PC-9 (cell line): ENCODE data around the gene LAMTOR3. TPM values are rescaled to one million over a fixed set of nuclear protein-coding genes. Genes with fewer than 3 reads are reported as not detected.

ENCODE experiments used
- Bru-seq: library from RNA; stranded (reverse); fragments of 400-500 nt; gene quantifications from one replicate; lab custom pipeline; 2021; lab: Mats Ljungman, UMichigan
- BruChase-seq, 2 experiments: library from RNA; stranded (reverse); fragments of 400-500 nt; gene quantifications; one replicate each; lab custom pipeline; 2021; lab: Mats Ljungman, UMichigan
- BruUV-seq: library from RNA; stranded (reverse); fragments of 400-500 nt; replicated peaks from 2 replicates; lab custom pipeline; 2021; lab: Mats Ljungman, UMichigan
- CTCF ChIA-PET: fragments of 300-600 bp; sonication (Branson Sonifier 250); formaldehyde crosslinking; loops from one replicate; lab custom pipeline; 2022; ENCODE audit warnings: antibody characterized with exemption; lab: Charles Lee
- POLR2A ChIA-PET: fragments of 300-600 bp; sonication (Branson Sonifier 250); formaldehyde crosslinking; loops from one replicate; lab custom pipeline; 2022; ENCODE audit warnings: antibody characterized with exemption; ENCODE audit not compliant: unreplicated experiment; lab: Charles Lee
- DNase-seq, 2 experiments: peaks; one replicate each; pipeline versions ENCODE4 v3.0.0 to v3.0.0-alpha.2; 2015 to 2022; ENCODE audit warnings: mixed read lengths in 1 of 2
- H2AFZ ChIP-seq: fragments of 200-600 bp; sonication (generic); 2 replicates; pipeline ENCODE4 v1.8.1; 2017; ENCODE audit warnings: antibody characterized with exemption
- H3F3A ChIP-seq: fragments of 200-600 bp; sonication (generic); 2 replicates; pipeline ENCODE4 v1.8.1; 2017; ENCODE audit warnings: antibody characterized with exemption, mild to moderate bottlenecking, low read depth; ENCODE audit not compliant: insufficient read depth
- H3K27ac ChIP-seq: fragments of 200-600 bp; sonication (generic); 2 replicates; pipeline ENCODE4 v1.6.1; 2016; ENCODE audit warnings: mixed run types
- H3K27me3 ChIP-seq: fragments of 200-600 bp; sonication (generic); 2 replicates; pipeline ENCODE4 v1.6.1; 2016; ENCODE audit warnings: low read depth, mixed run types; ENCODE audit not compliant: insufficient read depth
- H3K36me3 ChIP-seq: fragments of 200-600 bp; sonication (generic); 2 replicates; pipeline ENCODE4 v1.6.1; 2016; ENCODE audit warnings: low read depth, mixed run types
- H3K4me1 ChIP-seq: fragments of 200-600 bp; sonication (generic); replicated peaks from 2 replicates; pipeline ENCODE4 v1.6.1; 2016; ENCODE audit warnings: mixed run types; ENCODE audit not compliant: insufficient read depth
- H3K4me2 ChIP-seq: fragments of 200-600 bp; sonication (generic); 2 replicates; pipeline ENCODE4 v1.6.1; 2017; ENCODE audit warnings: mixed run types
- H3K4me3 ChIP-seq: fragments of 200-600 bp; sonication (generic); 2 replicates; pipeline ENCODE4 v1.6.1; 2016; ENCODE audit warnings: mixed run types
- H3K79me2 ChIP-seq: fragments of 200-600 bp; sonication (generic); 2 replicates; pipeline ENCODE4 v1.6.1; 2017; ENCODE audit warnings: low read depth, mixed run types
- H3K9me2 ChIP-seq: fragments of 200-600 bp; sonication (generic); 2 replicates; pipeline ENCODE4 v1.8.1; 2017; ENCODE audit warnings: mild to moderate bottlenecking; ENCODE audit not compliant: insufficient read depth
- H3K9me3 ChIP-seq: fragments of 200-600 bp; sonication (generic); 2 replicates; pipeline ENCODE4 v1.8.1; 2016; ENCODE audit warnings: low read depth; ENCODE audit not compliant: insufficient read depth
- H4K20me1 ChIP-seq: fragments of 200-600 bp; sonication (generic); 2 replicates; pipeline ENCODE4 v1.8.1; 2017; ENCODE audit not compliant: insufficient read depth
- EZH2 ChIP-seq: fragments of 200-600 bp; sonication (generic); IDR thresholded peaks from 2 replicates; pipeline ENCODE4 v1.8.0; 2017; ENCODE audit warnings: antibody characterized with exemption, low read depth
- intact Hi-C: fragments of 100-400 bp; cut with micrococcal nuclease; formaldehyde crosslinking; loops from one replicate; pipeline ENCODE4 v1.10.0; 2022; ENCODE audit not compliant: unreplicated experiment
- long read RNA-seq: library from polyadenylated mRNA; stranded (forward); transcript quantifications from one replicate; pipeline ENCODE4 v2.0.0, GENCODE V29; 2022
- total RNA-seq: library from RNA; stranded (reverse); gene quantifications from 2 replicates; pipeline ENCODE4 v1.2.3, GENCODE V29; 2021
- TF ChIP-seq, protein P1 (sequence below): fragments of 200-600 bp; sonication (generic); conservative IDR thresholded peaks from 2 replicates; pipeline ENCODE4 v1.6.1; 2017; ENCODE audit warnings: mixed run types, antibody characterized with exemption, mild to moderate bottlenecking, moderate library complexity

Gene LAMTOR3, protein sequence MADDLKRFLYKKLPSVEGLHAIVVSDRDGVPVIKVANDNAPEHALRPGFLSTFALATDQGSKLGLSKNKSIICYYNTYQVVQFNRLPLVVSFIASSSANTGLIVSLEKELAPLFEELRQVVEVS
- total RNA-seq (12.0 and 17.4 TPM in 2 replicates), Bru-seq, nascent RNA (percentile 73 among the genes with signal in this experiment), BruChase-seq, experiment 1, labeled RNA remaining after a 2-hour chase (percentile 65 among the genes with signal in this experiment), BruChase-seq, experiment 2, labeled RNA remaining after a 6-hour chase (percentile 79 among the genes with signal in this experiment)
- long read RNA-seq, full-length matches to known transcripts = 55 of 58 reads
- long read RNA-seq, partial matches to known transcripts = 1 of 58 reads
- long read RNA-seq, other reads (novel, unspliced or antisense) = 2 of 58 reads

DNA sequence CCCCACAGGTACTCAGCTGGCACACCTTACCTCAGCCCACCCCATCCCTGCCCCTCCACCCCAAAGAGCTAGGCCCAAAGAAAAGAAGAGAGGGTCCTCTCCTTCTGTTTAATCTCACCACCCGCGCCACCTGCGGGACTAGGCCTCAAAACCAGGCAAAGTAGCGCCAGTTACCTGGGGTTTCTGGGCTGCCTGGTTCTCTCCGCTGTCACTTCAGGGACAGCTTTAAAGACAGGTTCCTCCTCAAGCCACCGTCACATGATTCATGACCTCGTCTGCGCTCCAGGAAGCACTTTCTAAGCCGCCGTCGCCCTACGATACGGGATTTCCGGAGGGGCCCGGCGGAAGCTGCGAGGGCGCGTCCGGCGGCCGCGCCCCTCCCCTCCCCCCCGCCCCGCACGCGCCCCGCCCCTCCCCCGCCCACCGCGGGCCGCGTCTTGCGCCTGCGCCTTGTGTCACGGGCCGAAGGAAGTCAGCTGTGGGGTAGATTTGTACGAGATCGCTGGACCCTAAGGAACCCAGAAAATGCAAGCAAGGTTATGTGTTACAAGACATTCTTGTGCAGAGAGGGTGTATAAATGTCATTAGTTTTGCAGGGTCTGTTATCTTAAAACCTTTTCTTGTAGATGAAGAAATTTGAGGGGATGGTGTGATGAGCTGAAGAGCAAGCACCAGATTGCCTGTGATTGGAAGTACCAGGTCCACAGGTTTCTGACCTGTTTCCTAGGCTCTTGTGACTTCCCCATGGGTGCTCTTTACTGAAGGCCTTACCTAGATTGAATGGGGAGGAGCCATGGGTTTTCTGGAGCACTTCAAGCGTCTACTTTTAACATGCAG lies at the start of gene LAMTOR3:
LAMTOR3 (minus strand) TSS at position 267 of the 837 bp plus-strand sequence. CDS start 464 bp downstream, outside the sequence.
- TF ChIP-seq, protein P1, sequence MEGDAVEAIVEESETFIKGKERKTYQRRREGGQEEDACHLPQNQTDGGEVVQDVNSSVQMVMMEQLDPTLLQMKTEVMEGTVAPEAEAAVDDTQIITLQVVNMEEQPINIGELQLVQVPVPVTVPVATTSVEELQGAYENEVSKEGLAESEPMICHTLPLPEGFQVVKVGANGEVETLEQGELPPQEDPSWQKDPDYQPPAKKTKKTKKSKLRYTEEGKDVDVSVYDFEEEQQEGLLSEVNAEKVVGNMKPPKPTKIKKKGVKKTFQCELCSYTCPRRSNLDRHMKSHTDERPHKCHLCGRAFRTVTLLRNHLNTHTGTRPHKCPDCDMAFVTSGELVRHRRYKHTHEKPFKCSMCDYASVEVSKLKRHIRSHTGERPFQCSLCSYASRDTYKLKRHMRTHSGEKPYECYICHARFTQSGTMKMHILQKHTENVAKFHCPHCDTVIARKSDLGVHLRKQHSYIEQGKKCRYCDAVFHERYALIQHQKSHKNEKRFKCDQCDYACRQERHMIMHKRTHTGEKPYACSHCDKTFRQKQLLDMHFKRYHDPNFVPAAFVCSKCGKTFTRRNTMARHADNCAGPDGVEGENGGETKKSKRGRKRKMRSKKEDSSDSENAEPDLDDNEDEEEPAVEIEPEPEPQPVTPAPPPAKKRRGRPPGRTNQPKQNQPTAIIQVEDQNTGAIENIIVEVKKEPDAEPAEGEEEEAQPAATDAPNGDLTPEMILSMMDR = no peak
- no peak for TF ChIP-seq EZH2
- CTCF ChIA-PET = interaction anchor here (0.6 kb wide), 1 partner anchor 70 kb away, joined by 4 read pairs; no protein-coding TSS in a partner anchor
- no TSS peak for BruUV-seq
- POLR2A ChIA-PET = interaction anchor here (0.6 to 1.0 kb wide), 5 partner anchors 14 to 217 kb away, joined by 4 to 6 read pairs (median 6); no protein-coding TSS in a partner anchor
- Histone ChIP-seq H3K9me2 (no peaks in the 10 kb centered on the region), H3K36me3 (no peaks in the 10 kb centered on the region; the same call in 1 of the 2 replicates), H3K27ac (peak within 1 kb of the TSS; percentile 72), H3K4me2 (peak within 1 kb of the TSS; percentile 97), H3K27me3 (no peaks in the 10 kb centered on the region), H3K4me1 (0 out of 2 replicates have a peak, but pooled peaks cover 17% of the 10 kb centered on the region), H3K4me3 (peak within 1 kb of the TSS; percentile 86), H2AFZ (peak within 1 kb of the TSS; percentile 81), H3K9me3 (no peaks in the 10 kb centered on the region), H4K20me1 (no peaks in the 10 kb centered on the region; the same call in 1 of the 2 replicates), H3K79me2 (peaks cover 39% of the 10 kb centered on the region), H3F3A (peaks cover 28% of the 10 kb centered on the region; the same call in 1 of the 2 replicates)
- DNase-seq = peak; percentile 77 to 87
- intact Hi-C loops = loop anchor here (5.0 kb wide), 1 partner anchor 53 kb away; the partner anchor contains the start of gene DNAJB14

DNA sequence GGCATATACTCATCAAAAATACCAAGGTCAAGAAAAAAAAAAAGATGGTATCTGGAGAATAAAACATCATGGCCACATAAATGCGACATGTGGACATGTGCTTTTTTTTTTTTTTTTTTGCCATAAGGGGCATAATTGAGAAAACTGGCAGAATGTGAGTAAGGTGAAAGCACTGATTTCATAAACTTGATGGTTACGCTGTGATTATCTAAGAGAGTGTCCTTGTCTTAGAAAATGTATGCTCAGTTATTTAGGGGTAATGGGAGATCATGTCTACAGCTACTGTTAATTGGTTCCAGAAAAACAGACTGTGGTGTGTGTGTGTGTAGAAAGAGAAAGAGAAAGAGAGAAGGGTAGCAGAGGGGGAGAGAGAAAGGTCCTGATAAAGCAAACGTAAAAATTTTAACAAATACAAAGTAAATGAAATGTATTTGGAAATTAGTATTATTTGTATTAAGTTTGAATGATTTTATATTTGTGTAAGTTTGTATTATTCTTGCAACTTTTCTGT lies 44.1 kb upstream of the LAMTOR3 start:
- POLR2A ChIA-PET = no interaction called here

More for the DNA sequence above, 44.1 kb upstream of the LAMTOR3 start:
- CTCF ChIA-PET = no interaction called here
- Histone ChIP-seq H3K27me3 (no peaks in the 10 kb centered on the region), H3K27ac (no peak overlapping the region), H3K4me1 (no peaks in the 10 kb centered on the region), H3K4me3 (no peak overlapping the region), H3F3A (peaks cover 6% of the 10 kb centered on the region; the same call in 1 of the 2 replicates), H2AFZ (no peak overlapping the region), H3K9me3 (peaks cover 13% of the 10 kb centered on the region), H4K20me1 (peaks cover 7% of the 10 kb centered on the region; the same call in 1 of the 2 replicates), H3K36me3 (peaks cover 17% of the 10 kb centered on the region), H3K9me2 (no peaks in the 10 kb centered on the region), H3K4me2 (no peak overlapping the region), H3K79me2 (peaks cover 85% of the 10 kb centered on the region)
- DNase-seq = no peak
- intact Hi-C loops = no loop called here
- TF ChIP-seq EZH2 = no peak
- TF ChIP-seq, protein P1 = no peak
- BruUV-seq = no TSS peak
